Spleen (tissue), 11 donors: ENCODE data around the gene HPS3. TPM values are rescaled to one million over a fixed set of nuclear protein-coding genes. Genes with fewer than 3 reads are reported as not detected.

ENCODE experiments used
- DNase-seq: peaks from one replicate; pipeline ENCODE4 v3.0.0-alpha.2; 2020
- H3K27ac ChIP-seq, 8 donors: fragments of 200-600 bp; sonication (generic) in 7 of 8; 1 replicate in 4 of 8; 2 replicates in 4 of 8; pipeline versions ENCODE4 v1.5.0 to v1.8.0; 2016 to 2021; ENCODE audit warnings: inconsistent platforms in 4 of 8, mild to moderate bottlenecking in 4 of 8, moderate library complexity in 1 of 8
- H3K27me3 ChIP-seq, 7 donors: fragments of 200-600 bp; sonication (generic) in 6 of 7; replicated peaks in 1 of 7; 1 replicate in 4 of 7; 2 replicates in 3 of 7; pipeline versions ENCODE4 v1.5.0 to v1.8.0; 2016 to 2021; ENCODE audit warnings: inconsistent platforms in 3 of 7, mild to moderate bottlenecking in 1 of 7
- H3K36me3 ChIP-seq, 6 donors: fragments of 200-600 bp; sonication (generic) in 5 of 6; 1 replicate in 4 of 6; 2 replicates in 2 of 6; pipeline versions ENCODE4 v1.5.0 to v1.8.0; 2016 to 2021; ENCODE audit warnings: inconsistent platforms in 2 of 6
- H3K4me1 ChIP-seq, 6 donors: fragments of 200-600 bp; sonication (generic) in 5 of 6; 1 replicate in 3 of 6; 2 replicates in 3 of 6; pipeline versions ENCODE4 v1.5.0 to v1.8.0; 2016 to 2021; ENCODE audit warnings: inconsistent platforms in 3 of 6
- H3K4me3 ChIP-seq, 8 donors: fragments of 200-600 bp; sonication (generic) in 7 of 8; 1 replicate in 4 of 8; 2 replicates in 4 of 8; pipeline versions ENCODE4 v1.5.0 to v1.8.0; 2016 to 2021; ENCODE audit warnings: inconsistent platforms in 4 of 8, mild to moderate bottlenecking in 4 of 8, moderate library complexity in 2 of 8
- H3K9me3 ChIP-seq, 8 donors: fragments of 200-600 bp; sonication (generic) in 7 of 8; 1 replicate in 4 of 8; 2 replicates in 4 of 8; pipeline versions ENCODE4 v1.5.0 to v1.8.0; 2016 to 2021; ENCODE audit warnings: inconsistent platforms in 4 of 8
- CTCF ChIP-seq, 11 experiments: fragments of 200-600 bp in 7 of 11; fragments of 450-650 bp in 4 of 11; sonication (generic) in 4 of 11; IDR thresholded peaks in 8 of 11; conservative IDR thresholded peaks in 3 of 11; 1 replicate in 7 of 11; 2 replicates in 4 of 11; pipeline versions ENCODE4 v1.4.0 to v1.8.0; 2016 to 2021; ENCODE audit warnings: antibody characterized with exemption in 11 of 11, inconsistent platforms in 4 of 11, mild to moderate bottlenecking in 1 of 11
- POLR2A ChIP-seq, 3 donors: fragments of 450-650 bp; IDR thresholded peaks; one replicate each; pipeline ENCODE4 v1.5.1; 2017; ENCODE audit warnings: antibody characterized with exemption in 3 of 3, mild to moderate bottlenecking in 1 of 3
- POLR2AphosphoS5 ChIP-seq, 3 donors: sonication (generic); formaldehyde crosslinking; IDR thresholded peaks; one replicate each; pipeline ENCODE4 v1.5.1; 2017; ENCODE audit warnings: antibody characterized with exemption in 3 of 3
- whole genome bisulfite sequencing, 5 donors: extraction: QIAGEN DNeasy Blood & Tissue Kit in 3 of 5; methylation state at CpG; one replicate each; pipeline versions ENCODE4 v1.1.5 to v1.1.7; 2013 to 2018; 5-methylcytosine and 5-hydroxymethylcytosine counted together
- intact Hi-C: fragments of 100-400 bp; cut with DNase I; formaldehyde crosslinking; loops from one replicate; pipeline ENCODE4 v1.15.0; 2023; ENCODE audit warnings: low total_unique reads
- polyA plus RNA-seq, 3 donors: library from polyadenylated mRNA; stranded (reverse); fragments of 200-250 nt; gene quantifications; one replicate each; pipeline ENCODE4 v1.2.1, GENCODE V29; 2013
- total RNA-seq, 7 donors: library from RNA; depleted of rRNA in 3 of 7; stranded (reverse); fragments of >200 nt in 3 of 7; fragmentation: NEBNext Ultra II Directional in 4 of 7; extraction: Animal tissue kit (Norgen Biotek cat#: 25700) in 4 of 7; gene quantifications; one replicate each; pipeline versions ENCODE4 v1.1.0 to v1.2.1, GENCODE V29; 2016 to 2021
- donor health status: healthy with polysubstance abuse.
- donor health status: DM: no; HTN: no; CAD: no; lungs with moderate emphysema.
- donor health status: DM: no; HTN: no; CAD: no.
- donor health status: Bipolar disorder and iron deficiency.
- donor health status: healthy.
- donor health status: DM: no; HTN: no; CAD: no.
- donor health status: DM: yes; HTN: yes; CAD: no.

Gene HPS3
- total and polyA plus RNA-seq, 10 donors: 16.2 to 59.7 (median 40.6) TPM

- Histone ChIP-seq H3K9me3 (no peaks in the 10 kb centered on the region), H3K27me3 (no peaks in the 10 kb centered on the region), H3K27ac (peak overlapping the region in 5 of 8 donors; percentile 14 to 62 (median 30)), H3K4me1 (peaks cover 19 to 49% (median 22%) of the 10 kb centered on the region in 6 donors), H3K4me3 (no peak overlapping the region), H3K36me3 (peaks cover 0 to 97% (median 39%) of the 10 kb centered on the region in 6 donors)
- no peak for DNase-seq
- TF ChIP-seq POLR2A (IDR thresholded peaks at IDR 0.05) (no peak), POLR2AphosphoS5 (IDR thresholded peaks at IDR 0.05) (peak in 1 of 3 donors; percentile 29)
- intact Hi-C loops: no loop called here
- WGBS, 5 donors: 43 to 56% (median 46%) methylated on average over 2 of the region's 2 CpGs
These were observed 22.4 kb downstream of the HPS3 start for GRCh38 chr3:149151843-149152242.

- no peak for DNase-seq
- no peak for TF ChIP-seq CTCF (IDR thresholded peaks at IDR 0.05 in 8 of 11, conservative IDR thresholded peaks at IDR 0.05 in 3 of 11)
- TF ChIP-seq POLR2A (IDR thresholded peaks at IDR 0.05): no peak
- no peak for TF ChIP-seq POLR2AphosphoS5 (IDR thresholded peaks at IDR 0.05)
- peak overlapping the region in 4 of 8 donors; percentile 14 to 62 (median 37) for H3K27ac ChIP-seq
- peaks cover 0 to 97% (median 40%) of the 10 kb centered on the region in 6 donors for H3K36me3 ChIP-seq
- no peaks in the 10 kb centered on the region for H3K9me3 ChIP-seq
- H3K4me3 ChIP-seq: no peak overlapping the region
- WGBS, 5 donors: 36 to 48% (median 43%) methylated on average over 2 of the region's 2 CpGs
- intact Hi-C loops: no loop called here
- peaks cover 14 to 44% (median 19%) of the 10 kb centered on the region in 6 donors for H3K4me1 ChIP-seq
- no peaks in the 10 kb centered on the region for H3K27me3 ChIP-seq
These were observed 23.0 kb downstream of the HPS3 start for GRCh38 chr3:149152420-149152819.

GRCh38 chr3:149153402-149153801, 24.0 kb downstream of the HPS3 start:
- Histone ChIP-seq H3K4me3 (no peak overlapping the region), H3K4me1 (peaks cover 11 to 41% (median 18%) of the 10 kb centered on the region in 6 donors), H3K27me3 (no peaks in the 10 kb centered on the region), H3K9me3 (no peaks in the 10 kb centered on the region), H3K27ac (peak overlapping the region in 1 of 8 donors; percentile 62), H3K36me3 (peaks cover 0 to 97% (median 45%) of the 10 kb centered on the region in 6 donors)
- no peak for DNase-seq
- TF ChIP-seq CTCF (IDR thresholded peaks at IDR 0.05 in 8 of 11, conservative IDR thresholded peaks at IDR 0.05 in 3 of 11) (no peak), POLR2AphosphoS5 (IDR thresholded peaks at IDR 0.05) (no peak), POLR2A (IDR thresholded peaks at IDR 0.05) (no peak)
- intact Hi-C loops: no loop called here

GRCh38 chr3:149160754-149161300, 31.4 kb downstream of the HPS3 start:
- Histone ChIP-seq H3K36me3 (peaks cover 0 to 100% (median 71%) of the 10 kb centered on the region in 6 donors), H3K27me3 (no peaks in the 10 kb centered on the region)

More at GRCh38 chr3:149160754-149161300, 31.4 kb downstream of the HPS3 start:
- Histone ChIP-seq H3K27ac (no peak overlapping the region), H3K9me3 (no peaks in the 10 kb centered on the region), H3K4me3 (no peak overlapping the region), H3K4me1 (peaks cover 0 to 9% (median 0%) of the 10 kb centered on the region in 6 donors)
- intact Hi-C loops: no loop called here
- no peak for DNase-seq
- TF ChIP-seq CTCF (IDR thresholded peaks at IDR 0.05 in 8 of 11, conservative IDR thresholded peaks at IDR 0.05 in 3 of 11) (no peak), POLR2A (IDR thresholded peaks at IDR 0.05) (no peak), POLR2AphosphoS5 (IDR thresholded peaks at IDR 0.05) (no peak)
- 93 to 98% (median 96%) methylated on average over 4 of the region's 4 CpGs for WGBS, 5 donors
